ENCODE results near the gene LPAR3.

Gene LPAR3

DNA sequence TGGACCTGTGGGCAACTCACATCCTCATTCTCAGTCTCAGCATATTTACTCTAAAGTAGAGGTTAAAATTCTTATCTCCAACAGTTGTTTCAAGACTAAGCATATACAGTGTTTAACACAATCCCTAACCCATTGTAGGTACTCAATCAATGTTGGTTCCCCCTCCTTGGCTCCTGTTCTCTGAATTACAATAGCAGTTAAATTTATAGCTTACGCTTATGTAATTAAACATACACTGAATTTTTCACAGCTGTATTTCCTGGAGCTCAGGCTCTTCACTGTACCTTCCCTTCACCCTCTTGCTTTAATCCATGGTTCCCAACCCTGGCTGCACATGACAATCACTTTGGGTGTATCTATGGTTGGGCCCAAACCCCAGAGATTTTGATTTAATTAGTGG is 89.4 kb downstream of the LPAR3 start:
- TF ChIP-seq, protein P1, sequence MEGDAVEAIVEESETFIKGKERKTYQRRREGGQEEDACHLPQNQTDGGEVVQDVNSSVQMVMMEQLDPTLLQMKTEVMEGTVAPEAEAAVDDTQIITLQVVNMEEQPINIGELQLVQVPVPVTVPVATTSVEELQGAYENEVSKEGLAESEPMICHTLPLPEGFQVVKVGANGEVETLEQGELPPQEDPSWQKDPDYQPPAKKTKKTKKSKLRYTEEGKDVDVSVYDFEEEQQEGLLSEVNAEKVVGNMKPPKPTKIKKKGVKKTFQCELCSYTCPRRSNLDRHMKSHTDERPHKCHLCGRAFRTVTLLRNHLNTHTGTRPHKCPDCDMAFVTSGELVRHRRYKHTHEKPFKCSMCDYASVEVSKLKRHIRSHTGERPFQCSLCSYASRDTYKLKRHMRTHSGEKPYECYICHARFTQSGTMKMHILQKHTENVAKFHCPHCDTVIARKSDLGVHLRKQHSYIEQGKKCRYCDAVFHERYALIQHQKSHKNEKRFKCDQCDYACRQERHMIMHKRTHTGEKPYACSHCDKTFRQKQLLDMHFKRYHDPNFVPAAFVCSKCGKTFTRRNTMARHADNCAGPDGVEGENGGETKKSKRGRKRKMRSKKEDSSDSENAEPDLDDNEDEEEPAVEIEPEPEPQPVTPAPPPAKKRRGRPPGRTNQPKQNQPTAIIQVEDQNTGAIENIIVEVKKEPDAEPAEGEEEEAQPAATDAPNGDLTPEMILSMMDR (IDR thresholded peaks at IDR 0.05) = no peak

DNA sequence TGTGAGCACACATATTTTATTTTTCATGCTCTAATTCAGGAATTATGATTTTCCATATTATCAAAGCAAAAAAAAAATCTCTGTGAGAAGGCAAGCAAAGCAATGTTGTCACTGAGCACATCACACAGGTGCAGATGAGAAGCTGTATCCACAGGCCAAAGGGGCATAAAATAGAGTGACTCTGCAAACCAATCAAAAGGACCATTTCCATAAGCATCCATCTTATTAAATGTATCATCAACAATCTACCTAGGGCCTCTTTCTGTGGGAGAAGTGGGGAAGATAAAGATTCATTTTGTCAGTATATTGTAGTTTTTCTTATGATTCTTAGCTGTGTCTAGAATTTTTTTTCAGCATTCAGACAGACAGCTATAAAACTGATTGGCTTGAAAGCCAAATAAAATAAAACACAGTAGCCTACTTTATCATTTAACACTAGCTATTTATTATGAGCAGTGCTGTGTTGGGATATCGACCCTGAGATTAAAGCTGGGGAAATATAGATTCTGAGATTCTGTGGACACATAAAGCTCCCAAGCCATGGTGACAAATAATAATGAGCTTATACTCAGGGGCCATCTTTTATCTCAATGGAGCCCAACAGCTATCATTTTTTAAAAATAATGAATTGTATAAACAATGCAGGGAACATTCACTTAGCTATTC is 90.3 kb downstream of the LPAR3 start:
- TF ChIP-seq, protein P1 (IDR thresholded peaks at IDR 0.05) = no peak

DNA sequence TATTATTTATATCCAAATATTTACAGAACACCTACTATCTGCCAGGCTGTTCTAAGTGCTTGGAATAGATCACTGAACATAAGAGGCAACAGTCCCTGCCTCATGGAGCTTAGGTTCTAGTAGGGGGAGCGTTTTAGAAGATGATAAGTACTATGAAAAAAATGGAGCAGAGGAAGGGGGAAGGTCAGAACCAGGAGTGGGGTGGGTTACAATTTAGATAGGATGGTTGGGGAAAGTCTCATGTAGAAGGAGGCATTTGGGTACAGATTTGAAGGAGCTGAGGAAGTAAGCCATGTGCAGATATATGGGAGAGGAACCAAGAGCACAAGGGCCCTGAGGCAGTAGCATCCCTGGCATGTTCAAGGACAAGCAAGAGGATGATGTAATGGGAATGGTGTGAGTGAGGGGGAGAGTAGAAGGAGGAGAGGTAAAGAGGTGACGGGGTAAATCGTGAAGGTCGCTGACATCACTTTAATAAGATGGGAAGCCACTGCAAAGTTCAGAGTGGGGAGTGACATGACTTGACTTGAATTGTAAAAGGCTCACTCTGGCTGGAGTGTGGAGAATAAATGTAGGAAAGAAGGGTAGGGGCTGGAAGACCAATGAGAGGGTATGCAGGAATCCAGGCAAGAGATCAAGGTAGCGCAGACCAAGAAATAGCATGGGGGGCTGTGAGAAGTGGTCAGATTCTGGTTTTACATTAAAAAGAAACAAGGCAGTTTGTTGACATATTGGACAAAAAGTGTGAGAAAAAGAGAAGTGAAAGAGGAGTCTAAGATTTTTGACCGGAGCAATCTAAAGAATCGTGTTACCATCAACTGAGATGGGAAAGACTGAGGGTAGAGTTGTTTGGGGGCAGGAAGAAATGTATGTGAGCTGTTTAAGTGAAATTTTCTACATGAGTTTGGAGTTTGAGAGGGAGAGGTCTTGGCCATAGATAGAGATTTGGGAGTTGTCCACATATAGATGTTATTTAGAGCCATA is 92.6 kb downstream of the LPAR3 start:
- TF ChIP-seq, protein P1 (IDR thresholded peaks at IDR 0.05) = no peak

DNA sequence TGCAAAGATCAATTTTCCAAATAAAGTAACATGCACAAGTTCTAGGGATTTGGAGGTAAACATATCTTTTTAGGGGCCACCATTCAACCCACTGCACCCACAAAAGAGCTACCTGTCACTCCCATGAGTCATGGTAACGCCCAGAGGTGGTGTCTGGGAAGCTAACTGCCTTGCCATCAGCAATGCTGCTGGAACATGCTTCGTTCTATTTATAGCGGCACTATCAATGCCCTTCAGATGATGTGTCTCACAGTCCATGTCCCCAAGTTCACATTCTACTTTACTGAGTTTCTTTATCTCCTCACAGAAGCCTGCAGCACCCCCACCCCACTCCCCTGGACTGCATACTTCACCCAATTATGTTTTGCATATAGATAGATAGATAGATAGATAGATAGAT is 95.4 kb downstream of the LPAR3 start:
- TF ChIP-seq, protein P1 (IDR thresholded peaks at IDR 0.05) = no peak

DNA sequence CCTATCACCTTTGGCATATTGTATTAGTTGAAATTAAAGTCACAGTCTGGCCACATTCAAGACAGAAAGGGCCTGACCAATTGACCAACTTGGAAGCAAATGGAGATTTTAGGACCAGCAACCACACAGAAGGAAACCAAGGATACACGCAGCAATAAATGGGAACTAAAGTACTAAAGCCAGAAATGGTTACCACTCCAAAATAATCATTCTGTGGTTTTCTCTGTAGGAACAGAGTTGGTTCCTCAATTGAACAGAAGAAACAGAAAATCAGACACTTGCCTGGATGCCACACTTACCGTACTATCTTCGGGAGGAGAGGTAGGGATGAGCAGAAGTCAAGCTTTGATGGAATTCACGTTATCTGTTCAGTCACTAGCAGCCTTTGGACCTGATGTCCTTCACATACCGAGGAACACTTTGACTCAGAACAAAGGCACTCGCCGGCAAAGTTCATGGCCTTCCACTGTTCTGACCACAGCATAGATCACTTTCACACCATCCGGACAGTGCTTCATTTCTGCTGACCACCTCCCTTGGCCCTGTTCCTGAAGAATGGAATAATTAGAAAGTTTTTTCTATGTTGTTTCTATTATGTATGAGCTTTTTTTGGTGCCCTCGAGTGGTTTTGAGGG is 96.9 kb downstream of the LPAR3 start:
- TF ChIP-seq, protein P1 (IDR thresholded peaks at IDR 0.05) = no peak

DNA sequence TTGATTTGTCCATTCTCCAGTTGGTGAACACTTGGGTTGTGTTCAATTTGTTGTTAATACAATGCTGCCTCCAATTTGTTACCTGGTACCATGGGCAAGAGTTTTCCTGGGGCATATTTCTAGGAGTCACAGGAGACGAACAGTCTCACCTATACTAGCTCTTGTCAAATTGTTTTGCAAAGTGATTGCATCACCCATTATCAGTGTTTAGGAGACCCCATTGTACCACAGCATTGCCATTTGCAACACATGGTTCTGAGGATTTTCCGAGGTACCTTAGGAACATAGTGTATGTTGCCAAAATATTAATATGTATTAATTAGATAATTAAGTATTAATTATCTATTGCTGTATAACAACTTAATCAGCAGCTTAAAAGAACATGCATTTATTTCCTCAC is 97.8 kb downstream of the LPAR3 start:
- TF ChIP-seq, protein P1 (IDR thresholded peaks at IDR 0.05) = no peak

DNA sequence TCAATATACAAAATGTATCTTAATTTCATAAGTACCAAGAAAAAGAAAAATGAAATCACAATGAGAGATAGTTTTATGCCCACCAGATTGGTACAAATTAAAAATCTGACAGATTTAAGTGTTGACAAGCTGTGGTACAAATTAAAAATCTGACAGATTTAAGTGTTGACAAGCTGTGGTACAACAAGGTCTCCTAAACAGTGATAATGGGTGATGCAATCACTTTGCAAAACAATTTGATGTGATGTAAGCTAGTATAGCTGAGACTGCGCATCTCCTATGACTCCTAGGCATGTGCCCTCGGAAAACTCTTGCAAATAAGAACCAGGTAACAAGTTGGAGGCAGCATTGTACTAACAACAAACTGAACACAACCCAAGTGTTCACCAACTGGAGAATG is 100.6 kb downstream of the LPAR3 start:
- TF ChIP-seq, protein P1 (IDR thresholded peaks at IDR 0.05) = no peak

All from LNCAP (cell line).